Skin epidermis (tissue), 12 donors: ENCODE results near the gene MAGT1.
"Not testable (repeated sequence)": the region's sequence is repeated elsewhere in the genome, so short reads cannot be mapped to it uniquely, and the experiment has no call there.

Experiments
- H3K27ac ChIP-seq, 21 experiments: fragments of 200-600 bp; sonication (generic) in 11 of 21; one replicate each; pipeline ENCODE4 v1.5.0; 2020; ENCODE audit warnings: mild to moderate bottlenecking in 3 of 21, inconsistent platforms in 2 of 21, moderate library complexity in 2 of 21
- H3K4me3 ChIP-seq, 7 experiments: fragments of 200-600 bp; sonication (generic) in 2 of 7; one replicate each; pipeline ENCODE4 v1.5.0; 2020; ENCODE audit warnings: inconsistent platforms in 2 of 7, mild to moderate bottlenecking in 2 of 7, moderate library complexity in 1 of 7

Gene MAGT1

DNA sequence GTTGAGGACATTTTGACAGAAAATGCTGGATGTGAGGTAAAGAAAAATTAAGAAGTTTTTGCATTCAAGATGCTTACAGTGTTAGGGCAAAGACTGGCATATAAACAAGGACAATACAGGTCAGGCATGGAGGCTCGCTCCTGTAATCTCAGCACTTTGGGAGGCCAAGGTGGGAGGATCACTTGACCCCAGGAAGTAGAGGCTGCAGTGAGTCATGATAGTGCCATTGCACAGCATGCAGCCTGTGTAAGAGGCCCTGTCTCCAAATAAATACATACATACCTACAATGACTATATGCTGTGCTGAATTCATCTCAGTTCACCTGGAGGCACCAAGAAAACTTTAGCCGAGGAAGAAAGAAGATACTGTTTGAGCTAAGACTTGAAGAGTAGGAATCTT lies 2.3 kb downstream of the MAGT1 start:
- no peak overlapping the region for H3K27ac ChIP-seq
- no peak overlapping the region for H3K4me3 ChIP-seq

DNA sequence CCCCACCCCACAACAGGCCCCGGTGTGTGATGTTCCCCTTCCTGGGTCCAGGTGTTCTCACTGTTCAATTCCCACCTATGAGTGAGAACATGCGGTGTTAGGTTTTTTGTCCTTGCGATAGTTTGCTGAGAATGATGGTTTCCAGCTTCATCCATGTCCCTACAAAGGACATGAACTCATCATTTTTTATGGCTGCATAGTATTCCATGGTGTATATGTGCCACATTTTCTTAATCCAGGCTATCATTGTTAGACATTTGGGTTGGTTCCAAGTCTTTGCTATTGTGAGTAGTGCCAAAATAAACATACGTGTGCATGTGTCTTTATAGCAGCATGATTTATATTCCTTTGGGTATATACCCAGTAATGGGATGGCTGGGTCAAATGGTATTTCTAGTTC lies 13.8 kb downstream of the MAGT1 start:
- H3K4me3 ChIP-seq, H3K27ac ChIP-seq: not testable (repeated sequence)

DNA sequence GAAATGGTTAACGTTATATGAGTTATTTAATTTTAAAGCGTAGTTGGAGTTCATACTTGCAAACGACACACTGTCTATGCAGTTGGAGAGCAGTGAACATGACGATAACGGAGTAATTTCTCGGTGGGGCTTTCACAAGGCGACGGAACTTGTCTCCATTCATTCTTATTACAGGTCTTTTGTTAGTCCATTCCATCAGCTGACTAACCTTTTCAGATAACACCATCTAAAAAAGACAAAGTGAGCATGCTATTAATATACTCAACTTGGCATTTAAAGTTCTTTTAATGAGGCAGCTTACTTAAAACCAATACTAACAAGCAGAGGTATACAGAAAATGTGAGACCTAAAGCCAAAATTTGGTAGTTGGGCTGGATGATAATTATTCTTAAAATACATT lies 19.9 kb downstream of the MAGT1 start:
- no peak overlapping the region for H3K4me3 ChIP-seq
- H3K27ac ChIP-seq, result no peak overlapping the region

DNA sequence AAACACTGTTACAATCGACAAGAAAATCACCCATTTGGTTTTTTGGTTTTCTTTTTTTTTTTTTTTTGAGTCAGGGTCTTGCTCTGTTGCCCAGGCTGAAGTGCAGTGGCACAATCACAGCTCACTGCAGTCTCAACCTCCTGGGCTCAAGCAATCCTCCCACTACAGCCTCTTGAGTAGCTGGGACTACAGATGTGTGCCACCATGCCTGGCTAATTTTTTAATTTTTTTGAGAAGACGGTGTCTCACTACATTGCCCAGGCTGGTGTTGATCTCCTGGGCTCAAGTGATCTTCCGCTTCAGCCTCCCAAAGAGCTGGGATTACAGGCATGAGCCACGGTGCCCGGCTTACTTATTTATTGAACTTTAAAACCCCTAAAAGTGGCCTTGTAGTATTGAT lies 63.7 kb downstream of the MAGT1 start:
- not testable (repeated sequence) for H3K4me3 ChIP-seq, H3K27ac ChIP-seq

DNA sequence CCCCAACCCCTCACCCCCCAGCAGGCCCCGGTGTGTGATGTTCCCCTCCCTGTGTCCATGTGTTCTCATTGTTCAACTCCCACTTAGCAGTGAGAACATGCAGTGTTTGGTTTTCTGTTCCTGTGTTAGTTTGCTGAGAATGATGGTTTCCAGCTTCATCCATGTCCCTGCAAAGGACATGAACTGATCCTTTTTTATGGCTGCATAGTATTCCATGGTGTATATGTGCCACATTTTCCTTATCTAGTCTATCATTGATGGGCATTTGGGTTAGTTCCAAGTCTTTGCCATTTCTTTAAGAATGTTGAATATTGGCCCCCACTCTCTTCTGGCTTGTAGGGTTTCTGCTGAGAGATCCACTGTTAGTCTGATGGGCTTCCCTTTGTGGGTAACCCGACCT lies 73.2 kb downstream of the MAGT1 start:
- not testable (repeated sequence) for H3K4me3 ChIP-seq, H3K27ac ChIP-seq

DNA sequence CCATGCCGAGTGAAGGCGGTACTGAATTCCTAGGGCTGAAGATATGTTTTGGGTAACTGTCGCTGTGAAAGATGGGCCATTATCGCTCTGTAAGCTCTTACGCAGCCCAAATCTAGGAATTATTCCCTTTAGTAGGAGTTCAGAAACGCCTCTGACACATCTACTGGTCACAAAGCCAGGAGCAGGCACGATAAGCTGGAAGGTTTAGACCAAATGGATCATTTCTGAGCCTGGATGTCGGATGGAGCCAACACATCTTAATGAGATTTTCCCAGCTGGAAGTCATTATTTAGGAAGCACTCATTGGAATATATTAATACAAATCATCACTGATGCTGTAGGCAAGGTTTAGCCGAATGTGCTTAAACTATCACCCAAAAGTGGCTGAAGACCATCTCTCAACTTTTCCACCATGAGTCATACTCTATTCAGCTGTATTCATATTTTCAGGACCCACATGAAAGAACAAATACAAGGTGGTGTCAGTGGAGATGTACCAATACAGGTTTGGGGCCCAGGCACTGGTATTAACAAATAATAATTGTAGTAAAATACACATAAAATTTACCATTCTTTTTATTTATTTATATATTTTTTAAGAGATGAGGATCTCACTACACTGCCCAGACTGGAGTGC lies 75.0 kb downstream of the MAGT1 start:
- no peak overlapping the region for H3K4me3 ChIP-seq
- no peak overlapping the region for H3K27ac ChIP-seq

DNA sequence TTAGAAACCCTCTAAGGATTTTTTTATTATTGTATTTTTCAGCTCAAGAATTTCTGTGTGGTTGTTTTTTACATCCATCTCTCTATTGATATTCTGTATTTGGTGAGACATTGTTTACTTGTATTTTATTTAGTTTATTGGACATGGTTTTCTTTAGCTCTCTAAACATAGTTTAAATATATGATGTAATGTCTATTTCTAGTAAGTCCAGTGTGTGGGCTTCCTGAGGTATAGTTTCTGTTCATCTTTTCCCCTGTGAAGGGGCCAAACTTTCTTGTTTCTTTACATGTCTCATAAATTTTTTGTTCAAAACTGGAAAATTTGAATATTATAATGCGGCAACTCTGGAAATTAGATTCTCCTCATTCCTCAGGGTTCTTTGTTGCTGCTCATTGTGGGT lies 81.0 kb downstream of the MAGT1 start:
- H3K27ac ChIP-seq, result no peak overlapping the region
- no peak overlapping the region for H3K4me3 ChIP-seq

DNA sequence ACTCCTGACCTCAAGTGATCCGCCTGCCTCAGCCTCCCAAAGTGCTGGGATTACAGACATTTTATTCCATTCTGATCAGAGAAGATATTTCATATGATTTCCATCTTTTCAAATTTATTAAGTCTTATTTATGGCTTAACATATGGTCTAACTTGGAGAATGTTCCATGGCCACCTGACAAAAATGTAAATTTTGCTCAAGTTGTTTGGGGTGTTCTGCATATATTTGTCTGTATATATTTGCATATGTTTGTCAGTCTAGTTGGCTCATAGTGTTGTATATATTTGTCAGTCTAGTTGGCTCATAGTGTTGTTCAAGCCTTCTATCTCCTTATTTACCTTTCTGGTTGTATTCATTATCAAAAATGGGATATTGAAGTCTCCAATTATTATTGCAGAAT lies 93.0 kb downstream of the MAGT1 start:
- Histone ChIP-seq H3K4me3 (no peak overlapping the region), H3K27ac (no peak overlapping the region)

DNA sequence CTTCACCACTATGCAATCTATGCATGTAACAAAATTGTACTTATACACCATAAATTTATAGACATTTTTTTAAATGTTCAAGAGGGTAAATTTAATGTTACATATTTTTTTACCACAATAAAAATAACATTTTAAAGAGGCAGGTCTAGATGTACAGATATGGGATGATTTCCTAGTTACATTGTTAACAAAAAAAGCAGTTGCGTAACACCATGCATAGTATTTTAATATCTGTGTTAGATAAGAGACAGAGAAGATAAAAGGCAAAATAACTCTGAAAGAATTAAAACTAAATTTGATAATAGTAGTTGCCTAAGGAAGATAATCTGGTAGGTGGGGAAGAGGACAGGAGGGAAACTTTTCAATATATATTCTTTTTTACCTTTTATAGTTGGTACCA lies 100.1 kb downstream of the MAGT1 start:
- no peak overlapping the region for H3K4me3 ChIP-seq

DNA sequence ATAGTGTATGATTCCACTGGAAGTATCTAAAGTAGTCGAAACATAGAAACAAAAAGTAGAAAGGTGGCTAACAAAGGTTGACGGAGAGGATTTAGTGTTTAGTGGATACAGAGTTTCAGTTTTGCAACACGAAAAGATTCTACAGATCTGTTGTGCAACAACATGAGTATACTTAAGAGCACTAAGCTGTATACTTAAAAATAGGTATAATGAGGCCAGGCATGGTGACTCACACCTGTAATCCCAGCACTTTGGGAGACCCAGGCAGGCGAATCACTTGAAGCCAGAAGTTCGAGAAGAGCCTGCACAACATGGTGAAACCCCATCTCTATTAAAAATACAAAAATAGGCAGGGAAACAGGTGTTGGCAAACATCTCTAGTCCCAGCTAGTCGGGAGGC lies 101.3 kb downstream of the MAGT1 start:
- H3K27ac ChIP-seq, result no peak overlapping the region
- no peak overlapping the region for H3K4me3 ChIP-seq

More for the DNA sequence above, 100.1 kb downstream of the MAGT1 start:
- H3K27ac ChIP-seq, result no peak overlapping the region

DNA sequence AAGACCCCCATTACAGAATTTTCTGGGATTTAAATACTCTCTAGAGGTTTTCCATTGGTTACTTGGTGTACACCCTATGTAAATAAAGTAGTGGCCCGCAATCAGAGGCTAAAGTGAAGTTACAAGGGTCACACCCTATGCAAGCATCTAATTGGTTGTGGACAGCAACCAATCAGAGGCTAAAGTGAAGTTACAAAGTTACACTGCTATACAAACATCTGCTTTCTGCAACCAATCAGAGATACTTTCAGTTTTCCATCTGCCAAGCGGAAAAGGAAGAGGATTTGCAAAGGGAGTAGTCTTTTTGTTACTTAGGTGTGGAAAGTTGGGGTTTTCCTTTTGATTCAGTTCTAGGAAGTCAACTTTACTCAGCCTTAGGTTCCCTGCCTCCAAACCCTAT lies 107.2 kb downstream of the MAGT1 start:
- peak overlapping the region in 1 of 7 experiments; percentile 19 for H3K4me3 ChIP-seq
- peak overlapping the region in 3 of 21 experiments; percentile 12 to 49 (median 18) for H3K27ac ChIP-seq

DNA sequence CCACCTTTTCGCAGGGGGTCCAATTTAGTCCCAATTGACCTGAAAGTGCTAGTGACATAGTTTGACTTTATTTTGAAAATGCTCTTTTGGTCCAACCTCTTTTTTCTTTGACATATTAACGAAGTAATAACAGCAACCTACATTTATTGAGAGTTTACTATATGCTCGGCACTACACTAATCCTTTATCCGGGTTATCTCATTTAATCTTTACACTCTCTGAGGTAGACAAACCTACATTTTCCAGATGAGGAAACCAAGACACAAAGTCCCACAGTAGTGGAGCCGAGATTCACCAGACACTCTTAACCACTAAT lies 108.9 kb downstream of the MAGT1 start:
- Histone ChIP-seq H3K4me3 (peak overlapping the region; percentile 39 to 57 (median 51)), H3K27ac (peak overlapping the region in 18 of 21 experiments; percentile 37 to 94 (median 90))

DNA sequence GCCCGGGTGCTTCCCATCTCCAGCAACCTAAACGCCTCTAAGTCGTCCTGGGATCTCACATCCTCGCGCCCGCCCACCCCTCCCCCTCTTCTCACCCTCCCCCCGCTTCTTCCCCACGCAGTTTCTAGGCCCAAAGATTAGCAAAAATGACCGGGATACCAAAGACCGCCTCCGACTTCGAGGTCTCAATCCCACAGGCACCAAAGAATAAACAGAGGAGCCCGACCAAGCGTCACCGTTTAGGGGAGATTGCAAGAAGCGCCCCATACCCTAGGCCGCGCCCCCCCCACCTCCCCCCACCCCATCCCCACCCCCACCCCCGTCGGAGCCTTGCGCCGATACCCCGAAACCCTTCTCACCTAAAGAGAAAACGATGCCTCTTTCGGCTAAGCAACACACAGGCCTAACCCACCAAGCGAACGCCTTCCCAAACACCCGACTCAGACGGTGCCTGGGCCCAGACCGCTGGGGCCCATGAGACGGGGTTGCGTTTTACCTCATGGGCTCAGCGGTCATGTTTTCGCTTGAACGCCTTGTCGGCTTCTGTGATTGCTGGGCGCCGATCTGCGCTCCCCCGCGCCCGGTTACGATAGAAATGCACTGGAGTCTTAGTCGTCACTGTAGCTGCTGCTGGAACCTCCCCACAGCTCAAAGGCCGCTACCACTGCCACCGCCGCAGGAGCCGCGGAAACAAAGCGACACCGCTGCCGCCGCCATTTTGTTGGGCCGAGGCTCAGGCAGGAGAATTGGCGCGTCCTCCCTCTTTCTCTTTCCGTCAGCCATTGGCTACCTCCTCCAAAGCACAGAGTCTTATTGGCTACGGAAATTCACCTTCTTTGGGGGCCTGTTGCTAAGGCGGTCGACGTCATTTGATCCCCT lies 109.5 kb downstream of the MAGT1 start, which contains the start of gene ATRX:
TSS of gene ATRX (minus strand) at position 731 of the 879 bp plus-strand sequence. CDS start at position 516, 215 bp downstream.
- peak within 1 kb of the TSS in 20 of 21 experiments; percentile 82 to 94 (median 90) for H3K27ac ChIP-seq
- peak within 1 kb of the TSS; percentile 39 to 57 (median 51) for H3K4me3 ChIP-seq

DNA sequence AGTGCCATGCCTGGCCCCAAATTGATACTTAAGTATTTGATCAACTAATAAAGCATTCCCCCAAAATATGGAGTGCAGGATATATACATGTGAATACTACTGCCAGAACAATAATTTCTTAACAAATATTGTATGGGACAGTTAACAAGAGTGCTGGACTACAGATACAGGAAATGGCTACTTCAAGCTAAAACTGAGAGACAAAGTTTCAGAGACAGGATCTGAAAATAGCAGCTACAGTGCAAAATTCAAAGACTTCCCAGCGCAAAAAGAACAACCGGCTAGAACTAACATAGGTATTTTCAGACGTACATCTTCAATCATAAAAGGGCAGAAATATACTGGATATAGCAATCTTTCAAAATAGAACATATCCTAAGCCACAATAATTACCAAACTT lies 115.5 kb downstream of the MAGT1 start:
- H3K27ac ChIP-seq, result no peak overlapping the region
- H3K4me3 ChIP-seq, result no peak overlapping the region

DNA sequence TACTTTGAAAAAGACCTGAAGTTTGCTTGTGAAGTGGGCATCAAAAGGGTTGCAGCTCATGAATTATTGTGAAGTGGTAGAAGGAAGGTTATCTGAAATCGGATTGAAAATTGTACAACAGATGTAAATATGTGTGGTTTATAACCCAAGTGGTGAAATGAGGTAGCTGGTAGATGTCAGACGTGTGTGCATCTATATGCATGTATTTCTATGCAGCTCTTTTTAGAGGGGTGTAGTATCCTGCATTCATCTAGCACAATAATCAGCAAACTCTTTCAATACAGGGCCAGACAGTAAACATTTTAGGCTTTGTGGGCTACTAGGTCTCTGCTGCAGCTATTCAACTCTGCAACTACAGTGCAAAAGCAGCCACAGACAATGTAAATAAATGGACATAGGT lies 118.6 kb downstream of the MAGT1 start:
- Histone ChIP-seq H3K4me3 (no peak overlapping the region), H3K27ac (no peak overlapping the region)
